CD4-positive, alpha-beta memory T cell (primary cell): ENCODE measurements around the gene SSTR4. TPM values are rescaled to one million over a fixed set of nuclear protein-coding genes. Genes with fewer than 3 reads are reported as not detected.
"Not testable (repeated sequence)": the region's sequence is repeated elsewhere in the genome, so short reads cannot be mapped to it uniquely, and the experiment has no call there.

Source experiments
- CTCF ChIA-PET: fragments of 350-600 bp; sonication (Branson Sonifier 250); formaldehyde crosslinking; loops from one replicate; lab custom pipeline; 2021; ENCODE audit warnings: inconsistent platforms; ENCODE audit not compliant: partially characterized antibody; lab: Charles Lee
- POLR2A ChIA-PET: fragments of 350-600 bp; sonication (Branson Sonifier 250); formaldehyde crosslinking; loops from one replicate; lab custom pipeline; 2021; ENCODE audit not compliant: partially characterized antibody; lab: Charles Lee
- DNase-seq, 5 donors: peaks; one replicate each; pipeline versions ENCODE4 v3.0.0 to v3.0.0-alpha.2; 2020 to 2022; ENCODE audit warnings: mixed read lengths in 1 of 5
- H3K27ac ChIP-seq: one replicate; pipeline ENCODE4 v1.7.0; 2013; ENCODE audit warnings: low read depth, low read length
- H3K27me3 ChIP-seq: 2 replicates; pipeline ENCODE4 v1.7.0; 2013; ENCODE audit warnings: mild to moderate bottlenecking, low read length, moderate library complexity; ENCODE audit not compliant: insufficient read depth
- H3K36me3 ChIP-seq: 2 replicates; pipeline ENCODE4 v1.7.0; 2013; ENCODE audit warnings: mild to moderate bottlenecking, low read length, moderate library complexity; ENCODE audit not compliant: insufficient read depth
- H3K4me1 ChIP-seq: 2 replicates; pipeline ENCODE4 v1.7.0; 2013; ENCODE audit warnings: mild to moderate bottlenecking, low read length, moderate library complexity; ENCODE audit not compliant: insufficient read depth
- H3K4me3 ChIP-seq, 2 donors: one replicate each; pipeline ENCODE4 v1.7.0; 2013; ENCODE audit warnings: low read length in 2 of 2, mild to moderate bottlenecking in 1 of 2
- H3K9me3 ChIP-seq, 2 donors: one replicate each; pipeline ENCODE4 v1.7.0; 2013; ENCODE audit warnings: low read length in 2 of 2, control low read depth in 1 of 2; ENCODE audit not compliant: control insufficient read depth in 1 of 2
- H3K27ac Mint-ChIP-seq, 7 donors: one replicate each; pipeline ENCODE4 v1.8.0; 2020 to 2021; ENCODE audit warnings: mixed read lengths in 7 of 7, mild to moderate bottlenecking in 6 of 7, inconsistent platforms in 3 of 7, moderate library complexity in 3 of 7
- H3K27me3 Mint-ChIP-seq, 2 donors: one replicate each; pipeline ENCODE4 v1.8.0; 2020 to 2021; ENCODE audit warnings: mixed read lengths in 2 of 2
- H3K36me3 Mint-ChIP-seq, 2 donors: one replicate each; pipeline ENCODE4 v1.8.0; 2020 to 2021; ENCODE audit warnings: mixed read lengths in 2 of 2, inconsistent platforms in 1 of 2, mild to moderate bottlenecking in 1 of 2
- H3K4me1 Mint-ChIP-seq, 4 donors: one replicate each; pipeline ENCODE4 v1.8.0; 2020 to 2021; ENCODE audit warnings: mixed read lengths in 4 of 4, mild to moderate bottlenecking in 1 of 4
- H3K4me3 Mint-ChIP-seq, 8 donors: one replicate each; pipeline ENCODE4 v1.8.0; 2020 to 2021; ENCODE audit warnings: mixed read lengths in 8 of 8, mild to moderate bottlenecking in 7 of 8, moderate library complexity in 6 of 8, inconsistent platforms in 3 of 8
- H3K9me3 Mint-ChIP-seq, 8 donors: one replicate each; pipeline ENCODE4 v1.8.0; 2020 to 2021; ENCODE audit warnings: mixed read lengths in 8 of 8, mild to moderate bottlenecking in 5 of 8, inconsistent platforms in 3 of 8, moderate library complexity in 1 of 8
- intact Hi-C: fragments of 100-400 bp; cut with micrococcal nuclease; formaldehyde crosslinking; loops from one replicate; pipeline ENCODE4 v1.15.1; 2023
- polyA plus RNA-seq, 2 donors: library from polyadenylated mRNA; unstranded; fragments of 300-500 nt; fragmentation: Illumina TruSeq; gene quantifications; one replicate each; pipeline ENCODE4 v1.2.3, GENCODE V29; 2021
- total RNA-seq, 2 experiments: library from RNA; stranded (reverse); gene quantifications; one replicate each; pipeline ENCODE4 v1.2.3, GENCODE V29; 2021

Gene SSTR4
- total and polyA plus RNA-seq, 4 experiments from 2014 or later, result not detected

GRCh38 chr20:23025503-23025902 is 9.6 kb upstream of the SSTR4 start:
- H3K4me3 Mint-ChIP-seq, POLR2A ChIA-PET, intact Hi-C loops, H3K9me3 Mint-ChIP-seq, CTCF ChIA-PET, H3K4me1 Mint-ChIP-seq, DNase-seq, H3K27me3 Mint-ChIP-seq, H3K4me1 ChIP-seq, H3K27me3 ChIP-seq, H3K36me3 ChIP-seq, H3K27ac ChIP-seq, H3K9me3 ChIP-seq, H3K4me3 ChIP-seq, H3K36me3 Mint-ChIP-seq, H3K27ac Mint-ChIP-seq: not testable (repeated sequence)

DNA sequence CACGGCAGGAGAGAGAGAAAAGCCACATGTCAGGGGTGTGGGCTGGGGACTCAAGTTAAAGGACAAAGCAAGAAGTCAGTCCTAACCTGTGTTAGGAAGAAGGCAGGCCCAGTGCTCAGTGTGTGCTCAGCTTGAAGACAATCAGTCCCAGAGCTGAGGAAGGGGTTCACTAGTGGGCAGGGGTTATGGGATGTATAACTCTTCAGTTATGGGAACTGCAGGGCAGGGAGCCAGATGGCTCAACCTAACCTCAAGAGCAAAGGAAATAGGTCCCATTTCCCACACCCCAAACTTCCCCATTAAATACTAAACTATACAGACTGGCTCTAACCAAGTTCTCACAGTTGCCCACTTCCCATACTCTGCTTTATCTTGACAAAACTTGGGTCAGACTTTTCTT is 7.4 kb upstream of the SSTR4 start:
- ChIA-PET CTCF (no interaction called here), POLR2A (no interaction called here)
- no peak overlapping the region for H3K4me3 ChIP-seq
- no peak for DNase-seq
- H3K9me3 ChIP-seq, result no peaks in the 10 kb centered on the region
- Mint-ChIP-seq H3K36me3 (no peaks in the 10 kb centered on the region), H3K4me3 (no peak overlapping the region), H3K27me3 (peaks cover 2 to 3% of the 10 kb centered on the region in 2 donors), H3K9me3 (peaks cover 0 to 2% (median 0%) of the 10 kb centered on the region in 8 donors), H3K27ac (no peak overlapping the region), H3K4me1 (no peaks in the 10 kb centered on the region)
- intact Hi-C loops, result no loop called here
- H3K27ac ChIP-seq, result no peak overlapping the region
- H3K36me3 ChIP-seq, result no peaks in the 10 kb centered on the region
- H3K4me1 ChIP-seq, result no peaks in the 10 kb centered on the region
- no peaks in the 10 kb centered on the region for H3K27me3 ChIP-seq

GRCh38 chr20:23028392-23028791 is 6.7 kb upstream of the SSTR4 start:
- Mint-ChIP-seq H3K9me3 (peaks cover 0 to 2% (median 0%) of the 10 kb centered on the region in 8 donors), H3K4me3 (no peak overlapping the region)

DNA sequence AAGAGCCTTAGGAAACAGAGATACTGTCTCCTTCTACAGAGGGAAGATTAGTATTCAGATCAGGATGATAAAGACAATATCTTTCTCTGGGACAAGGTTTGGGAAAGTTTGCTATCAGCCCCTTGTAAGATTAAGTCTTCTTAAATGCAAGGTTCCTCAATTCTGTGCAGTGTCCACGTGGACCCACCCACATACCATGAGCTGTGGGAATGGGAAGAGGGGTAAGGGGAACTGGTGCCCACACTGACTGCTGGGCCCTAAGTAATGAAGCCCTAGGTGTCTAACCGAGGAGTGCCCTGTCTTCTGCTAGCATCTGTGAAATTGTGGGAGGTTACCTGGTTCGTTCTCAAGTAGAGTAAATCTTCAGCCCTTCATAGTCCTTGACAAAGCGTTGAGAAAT is 5.8 kb upstream of the SSTR4 start:
- H3K27ac Mint-ChIP-seq, result no peak overlapping the region
- no peaks in the 10 kb centered on the region for H3K4me1 ChIP-seq
- POLR2A ChIA-PET, result no interaction called here
- H3K9me3 ChIP-seq, result no peaks in the 10 kb centered on the region
- CTCF ChIA-PET, result no interaction called here
- peaks cover 9 to 10% of the 10 kb centered on the region in 2 donors for H3K27me3 Mint-ChIP-seq
- intact Hi-C loops, result no loop called here
- H3K4me3 ChIP-seq, result no peak overlapping the region
- H3K27ac ChIP-seq, result no peak overlapping the region
- no peak overlapping the region for H3K4me3 Mint-ChIP-seq
- no peaks in the 10 kb centered on the region for H3K36me3 ChIP-seq
- H3K9me3 Mint-ChIP-seq, result peaks cover 0 to 2% (median 0%) of the 10 kb centered on the region in 8 donors
- H3K4me1 Mint-ChIP-seq, result no peaks in the 10 kb centered on the region
- DNase-seq, result no peak
- H3K27me3 ChIP-seq, result no peaks in the 10 kb centered on the region
- no peaks in the 10 kb centered on the region for H3K36me3 Mint-ChIP-seq

More at GRCh38 chr20:23028392-23028791, 6.7 kb upstream of the SSTR4 start:
- ChIA-PET POLR2A (no interaction called here), CTCF (no interaction called here)
- no peak for DNase-seq
- Mint-ChIP-seq H3K27ac (no peak overlapping the region), H3K36me3 (no peaks in the 10 kb centered on the region), H3K27me3 (peaks cover 5 to 10% of the 10 kb centered on the region in 2 donors), H3K4me1 (no peaks in the 10 kb centered on the region)
- no peaks in the 10 kb centered on the region for H3K4me1 ChIP-seq
- no peaks in the 10 kb centered on the region for H3K36me3 ChIP-seq
- H3K27ac ChIP-seq, result no peak overlapping the region
- intact Hi-C loops, result no loop called here
- H3K9me3 ChIP-seq, result no peaks in the 10 kb centered on the region
- no peak overlapping the region for H3K4me3 ChIP-seq
- no peaks in the 10 kb centered on the region for H3K27me3 ChIP-seq

GRCh38 chr20:23031346-23031745 is 3.8 kb upstream of the SSTR4 start:
- no peaks in the 10 kb centered on the region for H3K4me1 ChIP-seq
- Mint-ChIP-seq H3K4me1 (no peaks in the 10 kb centered on the region), H3K9me3 (peaks cover 0 to 2% (median 0%) of the 10 kb centered on the region in 8 donors), H3K4me3 (no peak overlapping the region), H3K27ac (no peak overlapping the region), H3K36me3 (no peaks in the 10 kb centered on the region), H3K27me3 (peaks cover 10 to 13% of the 10 kb centered on the region in 2 donors)
- no peaks in the 10 kb centered on the region for H3K36me3 ChIP-seq
- ChIA-PET POLR2A (no interaction called here), CTCF (no interaction called here)
- intact Hi-C loops, result no loop called here
- no peak overlapping the region for H3K27ac ChIP-seq
- no peaks in the 10 kb centered on the region for H3K9me3 ChIP-seq
- no peaks in the 10 kb centered on the region for H3K27me3 ChIP-seq
- no peak for DNase-seq
- H3K4me3 ChIP-seq, result no peak overlapping the region

- CTCF ChIA-PET, result no interaction called here
- no peak for DNase-seq
- POLR2A ChIA-PET, result no interaction called here
- Mint-ChIP-seq H3K9me3 (no peaks in the 10 kb centered on the region), H3K4me3 (no peak overlapping the region), H3K36me3 (no peaks in the 10 kb centered on the region), H3K27me3 (peaks cover 16% of the 10 kb centered on the region in 2 donors), H3K27ac (no peak overlapping the region), H3K4me1 (no peaks in the 10 kb centered on the region)
- H3K36me3 ChIP-seq, result no peaks in the 10 kb centered on the region
- intact Hi-C loops, result no loop called here
- no peaks in the 10 kb centered on the region for H3K27me3 ChIP-seq
- H3K4me3 ChIP-seq, result no peak overlapping the region
- no peaks in the 10 kb centered on the region for H3K4me1 ChIP-seq
- no peaks in the 10 kb centered on the region for H3K9me3 ChIP-seq
- H3K27ac ChIP-seq, result no peak overlapping the region
Observed at GRCh38 chr20:23032056-23032749, 2.9 kb upstream of the SSTR4 start.

- ChIA-PET POLR2A (no interaction called here), CTCF (no interaction called here)
- Histone ChIP-seq H3K27ac (no peak overlapping the region), H3K9me3 (no peaks in the 10 kb centered on the region), H3K36me3 (no peaks in the 10 kb centered on the region), H3K4me3 (no peak overlapping the region), H3K27me3 (no peaks in the 10 kb centered on the region), H3K4me1 (no peaks in the 10 kb centered on the region)
- no peaks in the 10 kb centered on the region for H3K4me1 Mint-ChIP-seq
- H3K27ac Mint-ChIP-seq, result no peak overlapping the region
- H3K4me3 Mint-ChIP-seq, result no peak overlapping the region
- H3K36me3 Mint-ChIP-seq, result no peaks in the 10 kb centered on the region
- H3K9me3 Mint-ChIP-seq, result no peaks in the 10 kb centered on the region
- intact Hi-C loops, result no loop called here
- DNase-seq, result no peak
- H3K27me3 Mint-ChIP-seq, result peaks cover 17 to 19% of the 10 kb centered on the region in 2 donors
Observed at GRCh38 chr20:23032750-23033078, 2.4 kb upstream of the SSTR4 start.
